Body of pancreas (tissue), 4 donors: Measurements from ENCODE around the gene SNRK. TPM values are rescaled to one million over a fixed set of nuclear protein-coding genes. Genes with fewer than 3 reads are reported as not detected.
"Not testable (repeated sequence)": the region's sequence is repeated elsewhere in the genome, so short reads cannot be mapped to it uniquely, and the experiment has no call there.

Experiments used
- ATAC-seq: fragments of 150-250 bp; one replicate; pipeline ENCODE4 v1.9.1; 2016
- DNase-seq, 4 donors: peaks; one replicate each; pipeline ENCODE4 v3.0.0-alpha.2; 2019
- H3K27ac ChIP-seq, 4 donors: fragments of 200-600 bp; sonication (generic); 1 replicate in 3 of 4; 2 replicates in 1 of 4; pipeline versions ENCODE4 v1.5.1 to v1.6.1; 2016 to 2019; ENCODE audit warnings: mild to moderate bottlenecking in 1 of 4, mixed read lengths in 1 of 4, moderate library complexity in 1 of 4
- H3K27me3 ChIP-seq, 2 donors: fragments of 200-600 bp; sonication (generic); one replicate each; pipeline ENCODE4 v1.6.0; 2016; ENCODE audit warnings: mild to moderate bottlenecking in 1 of 2
- H3K36me3 ChIP-seq, 2 donors: fragments of 200-600 bp; sonication (generic); replicated peaks in 1 of 2; 2 replicates each; pipeline ENCODE4 v1.5.1; 2016; ENCODE audit warnings: low read depth in 2 of 2; ENCODE audit not compliant: insufficient read depth in 1 of 2
- H3K4me1 ChIP-seq: fragments of 200-600 bp; sonication (generic); one replicate; pipeline ENCODE4 v1.6.0; 2016
- H3K4me3 ChIP-seq, 2 donors: fragments of 200-600 bp; sonication (generic); 1 replicate in 1 of 2; 2 replicates in 1 of 2; pipeline ENCODE4 v1.5.1; 2016 to 2019
- H3K9me3 ChIP-seq, 3 donors: fragments of 200-600 bp; sonication (generic); 1 replicate in 2 of 3; 2 replicates in 1 of 3; pipeline ENCODE4 v1.5.1; 2016
- POLR2A ChIP-seq, 3 donors: fragments of 450-650 bp; IDR thresholded peaks; one replicate each; pipeline ENCODE4 v1.6.1; 2016; ENCODE audit warnings: antibody characterized with exemption in 3 of 3, mild to moderate bottlenecking in 2 of 3
- WGBS, 2 donors: methylation state at CpG; one replicate each; pipeline ENCODE4 v1.1.5; 2017; 5-methylcytosine and 5-hydroxymethylcytosine counted together
- intact Hi-C: fragments of 100-400 bp; cut with DNase I; formaldehyde crosslinking; loops from one replicate; pipeline ENCODE4 v1.15.1; 2023
- total RNA-seq, 2 donors: library from RNA; depleted of rRNA; stranded (reverse); fragments of >200 nt; gene quantifications; one replicate each; pipeline ENCODE4 v1.1.0, GENCODE V29; 2016
- TF ChIP-seq, protein P1 (sequence below), 7 experiments: fragments of 450-650 bp in 4 of 7; fragments of 200-600 bp in 3 of 7; sonication (generic) in 3 of 7; IDR thresholded peaks; one replicate each; pipeline ENCODE4 v1.5.1; 2016 to 2019; ENCODE audit warnings: antibody characterized with exemption in 7 of 7

Gene SNRK
- total RNA-seq, 2 donors from 2014 or later, result 22.4 to 25.7 TPM

DNA sequence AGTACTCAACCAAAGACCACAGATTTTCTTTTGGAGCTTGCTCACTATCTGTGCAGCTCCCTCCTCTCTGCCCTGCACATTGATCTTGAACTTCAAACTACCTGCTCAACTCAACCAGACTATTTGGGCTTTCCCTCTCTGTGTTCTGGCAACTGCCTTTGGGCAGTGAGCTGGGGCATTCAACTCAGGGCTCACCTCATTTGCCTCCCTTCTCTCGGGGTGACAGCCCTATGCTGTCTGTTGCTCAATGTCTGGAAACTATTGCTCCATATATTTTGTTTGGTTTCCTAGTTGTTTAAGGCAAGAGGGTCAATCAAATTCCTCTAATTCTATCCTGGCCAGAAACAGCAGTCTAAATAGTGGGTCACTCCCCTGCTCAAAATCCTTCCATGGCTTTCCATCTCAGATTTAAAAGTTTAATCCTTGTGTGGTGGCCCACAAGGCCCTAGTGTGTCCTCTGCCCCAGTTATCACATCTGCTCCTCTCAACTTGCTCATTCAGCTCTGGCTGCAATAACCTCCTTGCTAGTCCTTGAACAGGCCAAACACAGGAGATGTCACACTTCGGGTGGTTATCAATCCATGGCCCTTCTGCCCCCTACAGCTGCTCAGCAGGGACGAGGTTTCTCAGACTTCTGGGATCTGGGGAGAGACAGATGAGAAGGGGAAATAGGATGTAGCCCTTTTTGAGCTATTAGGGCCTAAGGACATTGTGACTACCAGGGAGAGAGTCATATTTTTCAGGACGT, 67.8 kb downstream of the SNRK start:
- no peak overlapping the region for H3K4me3 ChIP-seq
- DNase-seq (no peak), ATAC-seq (no peak)
- intact Hi-C loops, result no loop called here
- WGBS, 2 donors, result 74 to 82% methylated on average over 4 of the region's 4 CpGs
- H3K4me1 ChIP-seq, result no peaks in the 10 kb centered on the region
- H3K27me3 ChIP-seq, result no peaks in the 10 kb centered on the region
- no peak overlapping the region for H3K27ac ChIP-seq
- TF ChIP-seq, protein P1, sequence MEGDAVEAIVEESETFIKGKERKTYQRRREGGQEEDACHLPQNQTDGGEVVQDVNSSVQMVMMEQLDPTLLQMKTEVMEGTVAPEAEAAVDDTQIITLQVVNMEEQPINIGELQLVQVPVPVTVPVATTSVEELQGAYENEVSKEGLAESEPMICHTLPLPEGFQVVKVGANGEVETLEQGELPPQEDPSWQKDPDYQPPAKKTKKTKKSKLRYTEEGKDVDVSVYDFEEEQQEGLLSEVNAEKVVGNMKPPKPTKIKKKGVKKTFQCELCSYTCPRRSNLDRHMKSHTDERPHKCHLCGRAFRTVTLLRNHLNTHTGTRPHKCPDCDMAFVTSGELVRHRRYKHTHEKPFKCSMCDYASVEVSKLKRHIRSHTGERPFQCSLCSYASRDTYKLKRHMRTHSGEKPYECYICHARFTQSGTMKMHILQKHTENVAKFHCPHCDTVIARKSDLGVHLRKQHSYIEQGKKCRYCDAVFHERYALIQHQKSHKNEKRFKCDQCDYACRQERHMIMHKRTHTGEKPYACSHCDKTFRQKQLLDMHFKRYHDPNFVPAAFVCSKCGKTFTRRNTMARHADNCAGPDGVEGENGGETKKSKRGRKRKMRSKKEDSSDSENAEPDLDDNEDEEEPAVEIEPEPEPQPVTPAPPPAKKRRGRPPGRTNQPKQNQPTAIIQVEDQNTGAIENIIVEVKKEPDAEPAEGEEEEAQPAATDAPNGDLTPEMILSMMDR (IDR thresholded peaks at IDR 0.05), result no peak
- no peak for TF ChIP-seq POLR2A (IDR thresholded peaks at IDR 0.05)
- peaks cover 0 to 3% of the 10 kb centered on the region in 2 donors for H3K36me3 ChIP-seq
- H3K9me3 ChIP-seq, result no peaks in the 10 kb centered on the region

- intact Hi-C loops, result not testable (repeated sequence)
- 98 to 100% methylated on average over 2 of the region's 2 CpGs for WGBS, 2 donors
Observed at GRCh38 chr3:43356033-43356432, 69.7 kb downstream of the SNRK start.

GRCh38 chr3:43361077-43361476, 74.7 kb downstream of the SNRK start:
- no peak overlapping the region for H3K27ac ChIP-seq
- no peak overlapping the region for H3K4me3 ChIP-seq
- no peak for ATAC-seq
- 80 to 92% methylated on average over 5 of the region's 5 CpGs for WGBS, 2 donors
- H3K9me3 ChIP-seq, result no peaks in the 10 kb centered on the region
- intact Hi-C loops, result no loop called here
- no peak for DNase-seq
- no peaks in the 10 kb centered on the region for H3K27me3 ChIP-seq
- no peaks in the 10 kb centered on the region for H3K4me1 ChIP-seq
- TF ChIP-seq POLR2A (IDR thresholded peaks at IDR 0.05), result no peak
- TF ChIP-seq, protein P1 (IDR thresholded peaks at IDR 0.05), result no peak
- H3K36me3 ChIP-seq, result no peaks in the 10 kb centered on the region

More at GRCh38 chr3:43356033-43356432, 69.7 kb downstream of the SNRK start:
- not testable (repeated sequence) for H3K27me3 ChIP-seq, H3K9me3 ChIP-seq, H3K4me1 ChIP-seq, H3K27ac ChIP-seq, DNase-seq, ATAC-seq, H3K4me3 ChIP-seq, H3K36me3 ChIP-seq

DNA sequence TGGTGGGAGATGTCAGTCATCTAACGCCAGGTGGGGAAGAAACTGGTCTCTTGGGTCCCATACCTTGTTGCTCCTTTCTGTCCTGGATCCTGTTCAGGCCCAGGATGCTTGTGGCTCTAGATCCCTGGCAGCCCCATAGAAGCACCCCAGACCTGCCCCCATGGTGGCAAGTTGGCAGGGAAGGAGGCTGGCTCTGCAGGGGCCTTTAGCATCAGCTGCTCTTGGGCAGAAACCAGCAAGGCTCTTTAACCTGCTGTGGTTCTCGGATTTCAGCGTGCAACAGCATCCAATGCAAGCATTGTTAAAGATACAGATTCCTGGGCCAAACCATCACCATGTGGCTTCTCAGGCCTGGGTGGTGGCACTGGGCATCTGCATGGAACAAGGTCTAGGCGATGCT, 75.8 kb downstream of the SNRK start:
- WGBS, 2 donors, result 92 to 100% methylated on average over 2 to 4 of the region's 4 CpGs
- H3K4me3 ChIP-seq, result no peak overlapping the region
- H3K4me1 ChIP-seq, result no peaks in the 10 kb centered on the region
- H3K36me3 ChIP-seq, result no peaks in the 10 kb centered on the region
- DNase-seq (no peak), ATAC-seq (no peak)
- H3K27me3 ChIP-seq, result no peaks in the 10 kb centered on the region
- intact Hi-C loops, result no loop called here
- no peaks in the 10 kb centered on the region for H3K9me3 ChIP-seq
- no peak overlapping the region for H3K27ac ChIP-seq
- TF ChIP-seq, protein P1 (IDR thresholded peaks at IDR 0.05), result no peak
- TF ChIP-seq POLR2A (IDR thresholded peaks at IDR 0.05), result no peak

GRCh38 chr3:43362961-43363360, 76.6 kb downstream of the SNRK start:
- no peak overlapping the region for H3K4me3 ChIP-seq
- no peaks in the 10 kb centered on the region for H3K4me1 ChIP-seq
- no peak for ATAC-seq
- no peaks in the 10 kb centered on the region for H3K9me3 ChIP-seq
- DNase-seq, result no peak
- intact Hi-C loops, result no loop called here
- no peak overlapping the region for H3K27ac ChIP-seq
- WGBS, 2 donors, result 93 to 97% methylated on average over 6 of the region's 6 CpGs
- H3K36me3 ChIP-seq, result no peaks in the 10 kb centered on the region
- no peaks in the 10 kb centered on the region for H3K27me3 ChIP-seq
- TF ChIP-seq POLR2A (IDR thresholded peaks at IDR 0.05), result no peak
- TF ChIP-seq, protein P1 (IDR thresholded peaks at IDR 0.05), result no peak
